Measurements from ENCODE around the gene EXD3.
"Not testable (repeated sequence)": the region's sequence is repeated elsewhere in the genome, so short reads cannot be mapped to it uniquely, and the experiment has no call there.

EXD3 gene

GRCh38 chr9:137354845-137355760 lies 67.9 kb downstream of the EXD3 start:
- DNase-seq, result no peak

GRCh38 chr9:137354153-137354844 lies 68.7 kb downstream of the EXD3 start:
- DNase-seq, result no peak

DNA sequence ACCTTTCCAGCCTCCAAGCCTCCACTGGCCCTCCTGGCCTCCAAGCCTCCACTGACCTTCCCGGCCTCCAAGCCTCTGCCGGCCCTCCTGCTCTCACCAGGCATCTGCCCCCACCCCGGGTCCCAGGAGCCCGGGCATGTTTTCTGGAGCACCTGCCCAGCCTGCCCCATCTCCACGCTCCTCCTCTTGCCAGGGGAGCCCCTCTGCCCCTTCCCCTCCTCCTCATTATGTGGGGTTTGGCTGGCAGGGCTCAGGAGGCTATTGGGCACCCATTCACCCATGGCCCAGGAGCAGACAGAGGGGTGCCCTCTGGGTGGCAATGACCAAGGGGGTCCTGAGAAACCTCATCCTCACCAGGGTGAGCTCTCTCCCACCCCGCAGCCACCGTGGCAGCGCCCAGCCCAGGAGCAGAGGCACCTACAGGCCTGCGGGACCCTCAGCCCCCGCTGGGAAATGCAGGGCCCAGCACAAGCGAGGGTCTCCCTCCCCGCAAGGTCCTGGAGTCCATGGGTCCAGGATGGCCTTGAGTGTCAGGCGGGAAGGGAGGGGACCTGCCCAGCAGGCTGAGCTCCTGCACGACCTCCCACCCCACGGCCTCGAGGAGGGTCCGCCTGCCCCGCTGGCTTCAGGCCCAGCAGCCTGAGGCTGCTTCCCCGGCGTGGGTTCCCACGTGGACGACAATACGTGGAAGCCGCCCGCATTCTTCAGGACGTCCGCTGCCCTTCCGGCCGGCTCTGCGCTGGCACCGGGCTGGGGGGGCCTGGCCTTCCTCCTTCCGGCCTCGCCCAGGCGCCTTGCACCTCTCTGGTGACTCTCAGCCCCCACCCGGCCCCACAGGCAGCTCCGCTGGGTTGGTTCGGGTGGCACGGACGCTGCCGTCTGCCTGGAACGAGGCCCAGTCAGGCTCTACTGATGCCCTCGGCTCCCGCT lies 69.5 kb downstream of the EXD3 start:
- DNase-seq, result no peak

DNA sequence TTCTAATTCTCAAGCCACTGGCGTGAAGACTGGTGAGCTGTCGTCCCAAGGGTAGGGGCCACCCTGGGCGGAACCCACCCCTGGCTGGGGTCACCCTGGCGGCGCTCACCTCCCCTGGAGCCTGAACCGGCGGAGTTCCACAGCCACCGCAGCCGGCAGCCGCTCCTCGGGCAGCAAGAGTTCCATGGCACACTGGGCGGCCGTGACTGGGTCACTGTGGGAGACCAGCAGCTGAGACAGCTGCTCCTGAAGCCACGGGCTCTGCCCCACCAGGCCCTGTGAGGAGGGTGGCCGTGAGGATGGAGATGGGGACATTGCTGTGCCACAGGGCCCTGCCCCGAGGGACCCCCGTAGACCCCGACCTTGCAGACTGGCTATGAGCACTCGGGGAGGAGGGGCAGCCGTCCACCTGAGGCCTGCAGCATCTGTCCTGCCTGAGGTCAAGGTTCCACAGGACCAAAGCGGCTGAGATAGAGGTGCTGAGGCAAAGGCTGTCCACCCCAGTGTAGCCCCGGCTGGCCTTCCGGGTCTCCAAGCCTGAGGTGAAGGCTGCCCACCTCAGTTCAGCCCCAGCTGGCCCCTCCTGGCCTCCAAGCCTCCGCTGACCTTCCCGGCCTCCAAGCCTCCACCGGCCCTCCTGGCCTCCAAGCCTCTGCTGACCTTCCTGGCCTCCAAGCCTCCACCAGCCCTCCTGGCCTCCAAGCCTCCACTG lies 70.3 kb downstream of the EXD3 start:
- DNase-seq, result no peak

DNA sequence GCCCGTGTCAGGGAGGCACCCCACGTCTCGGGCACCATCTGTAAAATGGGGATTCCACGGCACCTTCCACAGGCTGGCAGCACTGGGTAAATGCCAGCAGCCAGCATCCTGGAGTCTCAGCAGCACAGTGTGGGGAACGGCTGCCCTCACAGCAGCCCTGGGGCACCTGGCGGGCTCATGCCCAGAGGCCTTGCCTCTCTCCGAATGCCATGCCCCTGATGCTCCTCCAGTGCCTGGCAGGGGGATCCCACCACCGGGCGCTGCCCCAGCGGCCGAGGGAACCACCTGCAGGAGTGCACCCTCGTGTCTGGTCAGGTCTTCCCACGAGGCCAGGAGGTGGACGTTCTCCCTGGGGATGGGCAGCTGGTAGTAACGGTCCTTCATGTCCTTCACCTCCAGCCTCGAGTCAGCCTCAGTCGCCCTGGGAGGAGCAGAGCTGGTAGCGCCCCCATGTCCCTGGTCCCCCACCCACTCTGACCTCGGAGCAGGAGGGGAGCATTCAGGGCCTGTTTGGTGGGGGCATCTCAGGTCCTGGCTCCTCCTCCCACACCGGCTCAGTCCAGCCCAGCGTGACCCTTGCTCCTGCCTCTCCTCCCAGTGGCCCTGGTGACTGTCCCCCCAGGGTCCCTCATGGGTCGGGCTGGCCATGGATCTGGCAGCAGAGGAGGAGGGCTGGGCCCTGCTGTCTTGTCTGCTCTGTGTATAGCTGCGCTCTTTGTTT lies 71.0 kb downstream of the EXD3 start:
- no peak for DNase-seq

- no peak for DNase-seq
Observed at GRCh38 chr9:137350696-137351584, 72.0 kb downstream of the EXD3 start.

GRCh38 chr9:137349471-137350033 lies 73.4 kb downstream of the EXD3 start:
- DNase-seq, result no peak

GRCh38 chr9:137348769-137349470 lies 74.0 kb downstream of the EXD3 start:
- no peak for DNase-seq

DNA sequence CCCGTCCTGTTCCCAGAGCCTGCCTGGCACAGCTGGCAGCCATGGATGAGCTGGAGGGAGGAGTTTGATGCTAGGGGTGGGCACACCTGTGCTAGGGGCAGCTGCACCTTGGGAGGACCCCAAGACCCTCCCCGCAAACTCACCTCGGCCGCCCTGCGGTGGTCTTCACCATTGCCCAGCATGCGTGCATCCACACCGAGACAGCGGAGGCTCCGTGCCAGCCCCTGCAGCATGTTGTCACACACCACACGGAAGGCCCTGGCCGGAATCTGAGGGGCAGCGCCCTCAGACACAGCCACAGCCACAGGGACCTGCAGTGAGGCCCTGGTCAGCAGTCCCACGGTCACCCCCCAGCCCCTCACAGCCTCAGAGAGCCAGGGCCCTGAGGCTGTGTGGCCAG lies 75.0 kb downstream of the EXD3 start:
- no peak for DNase-seq

DNA sequence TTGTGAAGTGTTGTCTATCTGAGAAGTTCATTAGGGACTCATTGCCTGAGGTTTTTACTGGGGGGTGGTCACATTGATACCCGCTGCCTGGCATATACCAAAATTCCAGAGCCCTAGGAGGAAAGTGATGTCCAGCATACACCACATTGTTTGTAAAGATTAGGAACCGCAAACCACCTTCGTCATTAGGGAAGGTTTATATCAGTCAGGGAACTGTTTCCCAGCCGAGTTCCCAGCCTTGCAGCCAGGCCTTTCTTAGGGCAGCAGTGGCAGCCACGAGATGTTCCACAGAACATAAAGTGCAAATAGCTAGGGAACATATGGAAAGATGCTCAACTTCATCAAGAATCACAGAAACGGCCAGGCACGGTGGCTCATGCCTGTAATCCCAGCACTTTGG lies 80.5 kb downstream of the EXD3 start:
- DNase-seq, result no peak

GRCh38 chr9:137341227-137341626 lies 81.7 kb downstream of the EXD3 start:
- no peak for DNase-seq

DNA sequence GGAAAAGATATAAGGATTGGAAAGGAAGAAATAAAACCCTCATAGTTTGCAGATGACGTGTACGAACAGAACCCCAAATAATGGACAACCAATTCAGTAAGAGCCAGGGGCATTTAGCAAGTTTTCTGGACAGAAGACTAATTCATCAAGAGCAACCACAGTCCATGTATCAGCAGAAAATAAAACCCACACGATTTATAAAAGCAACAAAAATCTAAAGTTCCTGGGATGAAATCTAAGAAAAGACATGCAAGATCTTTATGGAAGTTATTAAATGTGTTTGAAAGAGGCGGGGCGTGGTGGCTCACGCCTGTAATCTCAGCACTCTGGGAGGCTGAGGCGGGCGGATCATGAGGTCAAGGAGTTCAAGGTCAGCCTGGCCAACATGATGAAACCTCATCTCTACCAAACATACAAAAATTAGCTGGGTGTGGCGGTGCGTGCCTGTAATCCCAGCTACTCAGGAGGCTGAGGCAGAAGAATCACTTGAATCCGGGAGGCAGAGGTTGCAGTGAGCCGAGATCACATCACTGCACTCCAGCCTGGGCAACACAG lies 83.0 kb downstream of the EXD3 start:
- DNase-seq, result not testable (repeated sequence)

- no peak for DNase-seq
Observed at GRCh38 chr9:137339045-137339907, 83.7 kb downstream of the EXD3 start.

DNA sequence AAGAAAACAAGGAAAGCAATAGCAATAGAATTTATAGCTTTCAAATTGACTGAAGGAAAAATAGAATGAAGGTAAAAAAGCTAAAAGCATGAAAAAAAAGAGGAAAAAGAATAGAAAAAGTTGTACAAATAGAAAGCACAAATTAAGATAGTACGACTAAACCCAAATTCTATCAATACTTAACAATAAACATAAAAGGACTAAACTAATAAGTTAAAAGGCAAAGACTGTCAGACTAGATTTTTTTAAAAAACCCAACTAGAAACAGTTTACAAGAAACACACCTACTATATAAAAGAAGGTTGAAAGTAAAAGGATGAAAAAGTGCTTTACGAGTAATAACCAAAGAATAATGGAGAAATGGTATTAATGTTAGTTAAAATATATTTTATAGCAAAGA lies 86.2 kb downstream of the EXD3 start:
- DNase-seq, result no peak

GRCh38 chr9:137333016-137333671 lies 89.8 kb downstream of the EXD3 start:
- DNase-seq, result no peak

GRCh38 chr9:137331929-137332328 lies 91.0 kb downstream of the EXD3 start:
- no peak for DNase-seq

DNA sequence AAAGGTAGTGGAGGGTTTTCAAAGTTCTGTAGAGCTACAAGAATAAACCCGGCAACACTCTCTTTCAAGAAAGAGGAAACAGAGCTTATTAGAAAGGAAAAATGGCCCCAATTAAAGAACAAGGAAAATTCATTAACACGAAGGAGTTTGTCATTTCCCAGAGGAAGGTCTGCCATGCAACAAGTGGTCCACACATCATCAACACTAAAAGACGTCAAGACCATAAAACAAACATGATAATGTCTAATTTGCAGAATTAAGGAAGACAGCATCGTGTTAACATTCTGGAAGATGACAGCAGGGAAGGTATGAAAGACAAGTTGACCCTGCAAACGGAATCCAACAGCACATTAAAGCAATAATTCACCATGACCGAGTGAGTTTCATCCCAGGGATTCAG lies 92.3 kb downstream of the EXD3 start:
- DNase-seq, result no peak

GRCh38 chr9:137329590-137329989 lies 93.4 kb downstream of the EXD3 start:
- not testable (repeated sequence) for DNase-seq
